HEK293T (cell line): ENCODE results near the gene NSMCE1.

Experiments
- BHLHE40 ChIP-seq: fragments of 450-650 bp; IDR thresholded peaks from 2 replicates; pipeline ENCODE4 v1.6.1; 2016; ENCODE audit warnings: mild to moderate bottlenecking, moderate library complexity, borderline replicate concordance
- ELF4 ChIP-seq: fragments of 450-650 bp; IDR thresholded peaks from 2 replicates; pipeline ENCODE4 v1.6.1; 2017; ENCODE audit warnings: antibody characterized with exemption
- FOXA1 ChIP-seq: fragments of 450-650 bp; IDR thresholded peaks from 2 replicates; pipeline ENCODE4 v1.6.1; 2016; ENCODE audit warnings: mild to moderate bottlenecking
- FOXM1 ChIP-seq: fragments of 450-650 bp; IDR thresholded peaks from 2 replicates; pipeline ENCODE4 v1.6.1; 2017; ENCODE audit warnings: mild to moderate bottlenecking, borderline replicate concordance
- NFRKB ChIP-seq: fragments of 450-650 bp; IDR thresholded peaks from 2 replicates; pipeline ENCODE4 v1.6.1; 2016; ENCODE audit warnings: mild to moderate bottlenecking, moderate library complexity
- SUZ12 ChIP-seq: fragments of 450-650 bp; IDR thresholded peaks from 2 replicates; pipeline ENCODE4 v1.6.1; 2016; ENCODE audit warnings: mild to moderate bottlenecking
- ZNF384 ChIP-seq: fragments of 450-650 bp; IDR thresholded peaks from 2 replicates; pipeline ENCODE4 v1.6.1; 2016

- TF ChIP-seq NFRKB: no peak
- TF ChIP-seq SUZ12: no peak
- no peak for TF ChIP-seq FOXA1
- no peak for TF ChIP-seq ZNF384
- no peak for TF ChIP-seq BHLHE40
- no peak for TF ChIP-seq ELF4
- no peak for TF ChIP-seq FOXM1
Observed at GRCh38 chr16:27199736-27200135, 68.8 kb downstream of the NSMCE1 start.
